Lung microvascular endothelial cell (primary cell): ENCODE data around the gene CCR5. TPM values are rescaled to one million over a fixed set of nuclear protein-coding genes. Genes with fewer than 3 reads are reported as not detected.

Experiments
- total RNA-seq: library from RNA; depleted of rRNA; stranded (reverse); fragments of >200 nt; gene quantifications from 2 replicates; pipeline ENCODE4 v1.2.1, GENCODE V29; 2014

CCR5 gene
- total RNA-seq, 1 donor from 2014 or later, result not detected

Other genes starting within 250 kb of the CCR5 start
- not detected in 2 replicates for gene CCR1, start 162.6 kb upstream of the CCR5 start, total RNA-seq
- not detected in 2 replicates for gene CCR3, start 128.5 kb upstream of the CCR5 start, total RNA-seq
- gene CCR2, start 16.8 kb upstream of the CCR5 start, total RNA-seq, result not detected in 2 replicates
- gene CCRL2, start 36.3 kb downstream of the CCR5 start, total RNA-seq, result 0.40 and 2.6 TPM in 2 replicates
- under 0.01 and 0.22 TPM in 2 replicates for gene LTF, start 94.0 kb downstream of the CCR5 start, total RNA-seq
- not detected in 2 replicates for gene RTP3, start 127.0 kb downstream of the CCR5 start, total RNA-seq
- gene LRRC2, start 195.4 kb downstream of the CCR5 start, total RNA-seq, result under 0.01 TPM in 2 replicates
- not detected in 2 replicates for gene FAM240A, start 241.6 kb downstream of the CCR5 start, total RNA-seq